DOHH2 (cell line): ENCODE data around the gene TFPT.

ENCODE experiments used
- H3F3A ChIP-seq: fragments of 200-600 bp; sonication (generic), shearing (Covaris generic); 2 replicates; pipeline ENCODE4 v1.6.0; 2016; ENCODE audit warnings: antibody characterized with exemption, mild to moderate bottlenecking; ENCODE audit not compliant: control insufficient read depth, insufficient read depth
- H3K27ac ChIP-seq: fragments of 200-600 bp; sonication (generic); 2 replicates; pipeline ENCODE4 v1.5.1; 2014; ENCODE audit warnings: low read depth, mild to moderate bottlenecking, low read length, moderate library complexity
- H3K27me3 ChIP-seq: fragments of 200-600 bp; sonication (generic); 2 replicates; pipeline ENCODE4 v1.6.1; 2014; ENCODE audit warnings: mild to moderate bottlenecking, low read length, mixed read lengths; ENCODE audit not compliant: control insufficient read depth
- H3K36me3 ChIP-seq: fragments of 200-600 bp; sonication (generic); 2 replicates; pipeline ENCODE4 v1.6.1; 2014; ENCODE audit warnings: mild to moderate bottlenecking, low read length, moderate library complexity, mixed read lengths; ENCODE audit not compliant: control insufficient read depth
- H3K4me1 ChIP-seq: fragments of 200-600 bp; sonication (generic); 2 replicates; pipeline ENCODE4 v1.6.1; 2014; ENCODE audit warnings: mild to moderate bottlenecking, low read length, mixed read lengths; ENCODE audit not compliant: control insufficient read depth
- H3K4me2 ChIP-seq: fragments of 200-600 bp; sonication (generic); 2 replicates; pipeline ENCODE4 v1.6.0; 2014; ENCODE audit warnings: mild to moderate bottlenecking, low read length, moderate library complexity
- H3K4me3 ChIP-seq: fragments of 200-600 bp; sonication (generic); 2 replicates; pipeline ENCODE4 v1.5.1; 2014; ENCODE audit warnings: mild to moderate bottlenecking, low read length, mixed read lengths
- H3K79me2 ChIP-seq: fragments of 200-600 bp; sonication (generic); 2 replicates; pipeline ENCODE4 v1.6.1; 2014; ENCODE audit warnings: mild to moderate bottlenecking, low read length, mixed read lengths; ENCODE audit not compliant: control insufficient read depth
- H3K9me2 ChIP-seq: fragments of 200-600 bp; sonication (generic); replicated peaks from 2 replicates; pipeline ENCODE4 v1.6.1; 2014; ENCODE audit warnings: mild to moderate bottlenecking, low read length, mixed read lengths; ENCODE audit not compliant: control insufficient read depth
- H3K9me3 ChIP-seq: fragments of 200-600 bp; sonication (generic); 2 replicates; pipeline ENCODE4 v1.6.1; 2014; ENCODE audit warnings: antibody characterized with exemption, low read length, mixed read lengths; ENCODE audit not compliant: control insufficient read depth, insufficient read depth
- H4K20me1 ChIP-seq: fragments of 200-600 bp; sonication (generic); 2 replicates; pipeline ENCODE4 v1.6.0; 2014; ENCODE audit warnings: low read depth, mild to moderate bottlenecking, antibody characterized with exemption, low read length, moderate library complexity; ENCODE audit not compliant: control insufficient read depth, insufficient read depth
- EZH2phosphoT487 ChIP-seq: fragments of 200-600 bp; sonication (generic); IDR thresholded peaks from 2 replicates; pipeline ENCODE4 v1.6.1; 2017; ENCODE audit warnings: borderline replicate concordance, mild to moderate bottlenecking, antibody characterized with exemption, low read length, moderate library complexity, mixed read lengths
- TF ChIP-seq, protein P1 (sequence below): fragments of 200-600 bp; sonication (generic); IDR thresholded peaks from one replicate; pipeline ENCODE4 v1.5.1; 2014; ENCODE audit warnings: antibody characterized with exemption, mild to moderate bottlenecking, low read depth, low read length; ENCODE audit not compliant: poor library complexity, severe bottlenecking

TFPT gene

DNA sequence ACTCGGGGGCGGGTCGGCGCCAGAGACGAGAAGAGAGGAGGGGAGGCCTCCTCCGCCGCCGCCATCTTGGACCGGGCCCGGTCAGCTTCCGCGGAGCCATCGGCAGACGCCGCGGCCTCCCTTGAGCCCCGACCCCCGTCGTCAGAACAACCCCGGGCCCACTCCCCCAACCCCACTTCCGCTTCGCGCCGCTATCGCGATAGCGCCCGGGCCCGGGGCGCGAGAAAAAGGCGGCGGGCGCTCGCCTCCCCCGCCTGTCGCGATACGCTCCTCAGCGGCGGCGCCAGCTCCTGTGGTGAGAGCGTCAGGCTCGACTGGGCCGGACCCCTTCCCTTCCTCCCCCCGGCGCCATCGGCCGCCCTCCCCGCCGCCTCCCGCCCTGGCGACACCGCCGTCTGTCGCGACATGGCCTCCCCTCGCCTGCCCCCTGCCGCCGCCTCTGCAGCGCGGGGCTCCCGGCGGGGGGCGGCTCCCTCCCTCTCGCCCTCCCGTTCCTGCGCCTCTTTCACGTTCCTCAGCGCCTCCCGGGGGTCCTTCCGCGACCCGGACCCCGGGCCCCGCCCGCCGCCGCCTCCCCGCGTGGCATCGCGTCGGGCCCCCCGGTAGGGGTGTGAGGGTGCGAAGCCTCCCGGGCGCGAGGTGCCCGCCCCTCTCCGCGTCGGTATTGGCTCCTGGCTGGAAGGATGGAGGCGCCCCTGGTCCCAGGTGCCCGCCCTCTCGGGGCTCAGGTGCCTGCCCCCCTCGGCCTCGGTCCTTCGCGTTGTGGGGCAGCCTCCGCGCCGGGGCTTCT, 22.4 kb upstream of the TFPT start, which contains the start of gene CNOT3:
CNOT3 (plus strand) TSS at position 64 of the 790 bp plus-strand sequence. CDS start 5,217 bp downstream, outside the sequence.
- Histone ChIP-seq H3K79me2 (peaks cover 52% of the 10 kb centered on the region), H3K36me3 (peaks cover 45% of the 10 kb centered on the region), H3K4me3 (peak within 1 kb of the TSS; percentile 89), H3F3A (no peaks in the 10 kb centered on the region), H3K4me2 (peak within 1 kb of the TSS; percentile 88), H3K27ac (peak within 1 kb of the TSS; percentile 63), H3K9me2 (no peaks in the 10 kb centered on the region), H3K27me3 (no peaks in the 10 kb centered on the region), H3K4me1 (peaks cover 21% of the 10 kb centered on the region), H4K20me1 (0 out of 2 replicates have a peak, but pooled peaks cover 9% of the 10 kb centered on the region), H3K9me3 (no peaks in the 10 kb centered on the region)
- TF ChIP-seq, protein P1, sequence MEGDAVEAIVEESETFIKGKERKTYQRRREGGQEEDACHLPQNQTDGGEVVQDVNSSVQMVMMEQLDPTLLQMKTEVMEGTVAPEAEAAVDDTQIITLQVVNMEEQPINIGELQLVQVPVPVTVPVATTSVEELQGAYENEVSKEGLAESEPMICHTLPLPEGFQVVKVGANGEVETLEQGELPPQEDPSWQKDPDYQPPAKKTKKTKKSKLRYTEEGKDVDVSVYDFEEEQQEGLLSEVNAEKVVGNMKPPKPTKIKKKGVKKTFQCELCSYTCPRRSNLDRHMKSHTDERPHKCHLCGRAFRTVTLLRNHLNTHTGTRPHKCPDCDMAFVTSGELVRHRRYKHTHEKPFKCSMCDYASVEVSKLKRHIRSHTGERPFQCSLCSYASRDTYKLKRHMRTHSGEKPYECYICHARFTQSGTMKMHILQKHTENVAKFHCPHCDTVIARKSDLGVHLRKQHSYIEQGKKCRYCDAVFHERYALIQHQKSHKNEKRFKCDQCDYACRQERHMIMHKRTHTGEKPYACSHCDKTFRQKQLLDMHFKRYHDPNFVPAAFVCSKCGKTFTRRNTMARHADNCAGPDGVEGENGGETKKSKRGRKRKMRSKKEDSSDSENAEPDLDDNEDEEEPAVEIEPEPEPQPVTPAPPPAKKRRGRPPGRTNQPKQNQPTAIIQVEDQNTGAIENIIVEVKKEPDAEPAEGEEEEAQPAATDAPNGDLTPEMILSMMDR: no peak
- TF ChIP-seq EZH2phosphoT487: no peak

DNA sequence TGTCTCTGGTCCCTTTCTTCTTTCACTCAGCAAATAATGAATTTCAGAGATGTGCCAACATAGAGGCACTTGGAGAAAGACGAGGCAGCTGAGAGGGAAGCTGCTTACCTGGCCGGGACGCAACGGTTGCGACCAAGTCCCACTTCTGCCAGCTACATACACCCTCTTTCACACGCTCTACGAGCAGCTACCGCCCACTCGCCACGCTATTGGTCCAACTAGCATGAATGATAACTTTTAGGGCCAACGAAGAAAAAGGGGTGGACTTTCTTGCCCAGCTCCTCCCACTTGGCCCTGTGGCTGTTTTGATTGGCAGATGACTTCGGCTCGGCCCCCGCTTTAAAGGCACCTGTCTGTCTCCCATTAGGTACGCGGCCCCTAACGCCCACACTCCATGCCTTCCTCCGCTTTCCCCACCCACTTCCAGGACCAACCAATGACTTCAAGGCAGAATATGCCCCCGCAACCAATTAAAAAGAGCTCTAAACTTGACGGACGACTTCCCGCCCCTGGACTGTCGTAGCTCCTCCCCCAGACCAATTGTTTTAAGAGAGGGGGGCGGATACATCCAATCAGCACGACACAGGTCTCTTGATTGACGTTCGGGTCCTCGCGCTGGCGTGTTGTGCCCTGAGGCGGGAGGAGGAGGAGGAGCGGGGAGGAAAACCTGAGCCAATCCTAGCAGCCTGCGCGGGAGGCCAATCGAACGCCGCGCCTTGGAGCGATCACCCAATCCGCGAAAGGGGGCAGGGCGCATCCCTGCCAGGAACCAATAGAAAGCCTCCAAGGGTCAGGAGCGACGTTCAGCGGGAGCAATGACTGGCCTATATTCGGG, 21.6 kb upstream of the TFPT start:
- TF ChIP-seq, protein P1: no peak
- no peak for TF ChIP-seq EZH2phosphoT487
- Histone ChIP-seq H3K79me2 (peaks cover 45% of the 10 kb centered on the region), H3K36me3 (peaks cover 37% of the 10 kb centered on the region), H3K9me2 (no peaks in the 10 kb centered on the region), H3K27ac (peak overlapping the region; percentile 63; the same call in 1 of the 2 replicates), H3K4me2 (peak overlapping the region; percentile 88), H3K9me3 (no peaks in the 10 kb centered on the region), H3K4me1 (peaks cover 21% of the 10 kb centered on the region), H3K4me3 (peak overlapping the region; percentile 89), H3K27me3 (no peaks in the 10 kb centered on the region), H3F3A (no peaks in the 10 kb centered on the region), H4K20me1 (0 out of 2 replicates have a peak, but pooled peaks cover 9% of the 10 kb centered on the region)

DNA sequence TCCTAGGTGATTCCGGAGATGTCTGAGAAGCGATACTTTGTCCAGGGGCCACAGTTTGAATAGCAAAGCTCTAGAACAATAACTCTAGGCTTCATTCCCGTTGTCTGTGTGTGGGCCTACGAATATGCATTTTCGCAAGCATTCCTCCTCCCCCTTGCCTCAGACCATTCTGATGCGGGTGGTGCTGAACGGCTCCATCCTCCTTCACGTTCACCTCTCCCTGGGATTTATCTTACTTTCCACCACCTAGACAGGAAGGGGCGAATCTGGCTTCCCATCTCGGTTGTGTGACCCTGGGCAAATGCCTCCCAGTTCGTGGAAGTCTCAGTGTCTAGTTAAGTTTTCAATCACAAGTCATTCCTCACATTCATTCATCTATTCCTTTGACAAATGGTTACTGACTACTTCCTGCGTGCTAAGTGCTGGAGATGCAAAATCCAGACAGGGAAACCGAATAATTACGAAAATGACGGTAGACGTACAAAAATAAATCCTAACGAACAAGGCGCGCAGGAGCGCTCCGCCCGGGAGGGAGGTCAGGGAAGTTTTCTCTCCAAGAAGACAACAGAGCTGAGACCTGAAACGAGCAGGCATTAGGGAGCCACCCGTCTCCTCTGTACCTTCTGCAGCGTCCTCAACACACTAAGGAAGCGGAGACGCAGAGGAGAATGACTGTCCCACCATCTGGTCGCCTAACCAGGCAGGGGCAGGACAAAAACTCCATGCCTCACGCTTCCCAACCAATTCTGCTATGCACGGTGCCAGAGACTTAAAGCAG, 20.8 kb upstream of the TFPT start:
- Histone ChIP-seq H3K4me3 (peak overlapping the region; percentile 80), H3K36me3 (peaks cover 34% of the 10 kb centered on the region), H3F3A (no peaks in the 10 kb centered on the region), H3K27ac (no peak overlapping the region), H3K4me1 (peaks cover 21% of the 10 kb centered on the region), H4K20me1 (0 out of 2 replicates have a peak, but pooled peaks cover 9% of the 10 kb centered on the region), H3K79me2 (peaks cover 37% of the 10 kb centered on the region), H3K4me2 (peak overlapping the region; percentile 88), H3K9me2 (no peaks in the 10 kb centered on the region), H3K9me3 (no peaks in the 10 kb centered on the region), H3K27me3 (no peaks in the 10 kb centered on the region)
- TF ChIP-seq, protein P1: no peak
- no peak for TF ChIP-seq EZH2phosphoT487
